GM19328 (cell line): ENCODE data around the gene PTPRJ.

Source experiments
- ATAC-seq: cut with Tn5 transposase; IDR thresholded peaks from one replicate; pipeline ENCODE4 v1.9.1; 2021; ENCODE audit warnings: mild to moderate bottlenecking, moderate library complexity; ENCODE audit not compliant: unreplicated experiment

Gene PTPRJ

GRCh38 chr11:47967577-47968525 is 12.5 kb upstream of the PTPRJ start:
- ATAC-seq, result no peak

- ATAC-seq, result no peak
Observed at GRCh38 chr11:47969401-47969800, 11.0 kb upstream of the PTPRJ start.

- ATAC-seq, result no peak
Observed at GRCh38 chr11:47971501-47971900, 8.9 kb upstream of the PTPRJ start.

- ATAC-seq, result no peak
Observed at GRCh38 chr11:47973173-47973572, 7.2 kb upstream of the PTPRJ start.

GRCh38 chr11:47976931-47977330 is 3.4 kb upstream of the PTPRJ start:
- ATAC-seq, result no peak

GRCh38 chr11:47977623-47978022 is 2.7 kb upstream of the PTPRJ start:
- ATAC-seq, result no peak

- ATAC-seq, result no peak
Observed at GRCh38 chr11:47979378-47980087, 826 bp upstream of the PTPRJ start.

GRCh38 chr11:47980907-47981621 is 705 bp downstream of the PTPRJ start:
- ATAC-seq, result peak; percentile 49

- ATAC-seq, result no peak
Observed at GRCh38 chr11:47981667-47982404, 1.5 kb downstream of the PTPRJ start.

- no peak for ATAC-seq
Observed at GRCh38 chr11:47982616-47983015, 2.3 kb downstream of the PTPRJ start.

- ATAC-seq, result no peak
Observed at GRCh38 chr11:47983464-47984397, 3.4 kb downstream of the PTPRJ start.

GRCh38 chr11:47986219-47986618 is 5.9 kb downstream of the PTPRJ start:
- ATAC-seq, result no peak

- ATAC-seq, result no peak
Observed at GRCh38 chr11:47986742-47987141, 6.4 kb downstream of the PTPRJ start.

GRCh38 chr11:47987310-47987709 is 7.0 kb downstream of the PTPRJ start:
- no peak for ATAC-seq

- ATAC-seq, result no peak
Observed at GRCh38 chr11:47987781-47988180, 7.4 kb downstream of the PTPRJ start.

GRCh38 chr11:47989779-47990178 is 9.4 kb downstream of the PTPRJ start:
- no peak for ATAC-seq

- no peak for ATAC-seq
Observed at GRCh38 chr11:47991266-47991830, 11.0 kb downstream of the PTPRJ start.

- ATAC-seq, result no peak
Observed at GRCh38 chr11:47991894-47992293, 11.5 kb downstream of the PTPRJ start.
